ENCODE data around the gene MFN1.

MFN1 gene

DNA sequence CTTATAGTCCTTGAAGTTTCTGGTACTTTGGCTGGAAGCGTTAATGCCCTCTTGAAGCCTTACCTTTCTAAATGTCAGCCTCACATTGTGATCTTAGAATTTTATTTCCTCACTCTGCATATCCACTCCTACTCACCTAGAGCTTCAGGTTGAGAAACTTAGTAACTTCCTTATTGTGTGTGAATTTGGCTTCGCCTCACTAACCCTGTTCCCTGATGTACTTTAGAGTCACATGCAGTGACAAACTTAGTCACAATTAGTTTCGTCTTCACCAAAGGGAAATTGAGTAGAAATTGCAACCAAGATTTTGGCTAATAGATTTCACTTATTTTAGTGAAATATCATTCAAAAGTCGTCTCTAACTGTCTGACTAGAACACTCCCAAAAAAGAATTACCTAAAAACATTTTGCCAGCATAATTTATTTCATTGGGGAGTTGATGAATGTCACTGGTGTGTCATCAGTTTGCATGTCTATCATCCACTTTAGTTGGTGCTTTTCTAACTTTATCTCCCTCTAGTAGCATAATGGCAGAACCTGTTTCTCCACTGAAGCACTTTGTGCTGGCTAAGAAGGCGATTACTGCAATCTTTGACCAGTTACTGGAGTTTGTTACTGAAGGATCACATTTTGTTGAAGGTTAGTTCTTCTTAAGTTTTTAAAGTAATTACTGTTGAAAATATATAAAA, 960 bp downstream of the MFN1 start:
- DNase-seq: no peak

- no peak for DNase-seq
Observed at GRCh38 chr3:179355996-179356395, 8.5 kb downstream of the MFN1 start.

- DNase-seq: no peak
Observed at GRCh38 chr3:179363332-179363731, 15.8 kb downstream of the MFN1 start.

- DNase-seq: no peak
Observed at GRCh38 chr3:179369621-179370020, 22.1 kb downstream of the MFN1 start.

GRCh38 chr3:179373938-179374337, 26.4 kb downstream of the MFN1 start:
- no peak for DNase-seq

DNA sequence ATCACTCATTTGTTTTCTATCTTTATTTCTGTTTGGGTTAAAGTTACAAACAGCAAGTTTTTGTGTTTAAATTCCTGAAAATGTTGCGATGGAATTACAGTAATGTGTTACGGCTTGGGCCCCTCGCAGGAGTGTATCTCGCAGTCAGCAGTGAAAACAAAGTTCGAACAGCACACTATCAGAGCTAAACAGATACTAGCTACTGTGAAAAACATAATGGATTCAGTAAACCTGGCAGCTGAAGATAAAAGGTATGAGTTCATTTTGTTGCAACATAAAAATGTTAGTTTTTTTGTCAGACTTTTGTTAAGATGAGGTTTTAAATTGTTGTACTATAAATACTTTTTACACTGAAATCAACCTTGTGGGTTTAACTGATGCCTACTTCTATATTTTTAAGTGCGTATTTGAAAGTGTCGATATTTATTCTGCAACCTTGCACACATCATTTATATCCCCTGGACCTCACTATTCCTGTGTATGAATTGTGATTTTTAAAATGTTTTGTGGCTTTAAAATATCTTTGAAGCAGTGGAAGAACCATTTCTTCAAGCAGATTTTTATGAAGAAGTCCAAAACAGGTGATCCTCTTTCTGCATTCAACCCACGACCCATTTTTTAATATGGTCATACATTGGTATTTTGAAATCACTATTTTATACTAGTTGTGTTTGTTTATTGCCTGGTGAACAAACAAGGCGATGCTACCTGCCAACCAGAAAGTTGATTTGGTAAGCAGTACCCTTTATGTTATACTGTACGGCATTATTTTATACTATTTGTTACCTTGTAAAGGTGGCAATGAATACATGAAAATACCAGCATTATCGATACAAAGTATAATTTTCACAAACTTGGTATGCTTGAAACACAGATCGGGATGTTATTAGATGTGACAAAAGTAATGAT, 27.8 kb downstream of the MFN1 start:
- no peak for DNase-seq

DNA sequence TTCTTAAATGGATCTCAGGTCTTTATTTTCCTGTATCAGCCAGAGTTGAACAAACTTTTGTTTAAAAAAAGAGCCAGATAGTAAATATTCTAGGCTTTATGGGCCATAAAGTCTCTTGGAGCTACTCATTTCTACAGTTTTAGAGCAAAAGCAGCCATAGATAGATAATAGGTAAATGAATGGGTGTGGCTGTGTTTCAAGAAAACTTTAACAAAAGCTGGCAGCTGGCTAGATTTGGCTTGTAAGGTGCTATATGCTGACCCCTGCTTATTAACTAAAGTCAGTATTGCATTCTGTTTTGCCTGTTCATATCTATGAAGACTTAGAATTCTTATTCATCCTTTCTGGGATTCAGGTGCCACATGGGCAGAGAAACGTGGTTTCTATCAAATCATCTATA, 29.0 kb downstream of the MFN1 start:
- no peak for DNase-seq

GRCh38 chr3:179391906-179392305, 44.4 kb downstream of the MFN1 start:
- DNase-seq: no peak

- DNase-seq: no peak
Observed at GRCh38 chr3:179398574-179399231, 51.2 kb downstream of the MFN1 start.

DNA sequence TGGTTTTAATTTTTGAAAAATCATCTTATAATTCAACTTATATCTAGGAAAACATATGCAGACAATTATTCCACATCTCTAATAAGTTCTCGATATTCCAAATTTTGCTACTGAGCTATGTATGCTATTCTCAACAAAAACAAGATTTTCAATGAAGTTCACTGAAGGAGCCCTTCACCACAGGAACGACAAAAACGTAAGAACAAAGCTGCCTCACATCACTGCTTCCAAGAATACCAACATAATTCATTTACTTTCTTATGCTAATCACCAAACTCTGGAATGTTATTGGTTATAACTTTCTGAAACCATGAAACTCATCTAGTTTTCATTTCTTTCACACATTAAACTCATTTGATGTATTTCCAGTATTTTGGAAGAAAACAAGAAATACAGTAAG, 54.1 kb downstream of the MFN1 start:
- DNase-seq: no peak

- DNase-seq: no peak
Observed at GRCh38 chr3:179402963-179403362, 55.5 kb downstream of the MFN1 start.

- no peak for DNase-seq
Observed at GRCh38 chr3:179404307-179404706, 56.8 kb downstream of the MFN1 start.

DNA sequence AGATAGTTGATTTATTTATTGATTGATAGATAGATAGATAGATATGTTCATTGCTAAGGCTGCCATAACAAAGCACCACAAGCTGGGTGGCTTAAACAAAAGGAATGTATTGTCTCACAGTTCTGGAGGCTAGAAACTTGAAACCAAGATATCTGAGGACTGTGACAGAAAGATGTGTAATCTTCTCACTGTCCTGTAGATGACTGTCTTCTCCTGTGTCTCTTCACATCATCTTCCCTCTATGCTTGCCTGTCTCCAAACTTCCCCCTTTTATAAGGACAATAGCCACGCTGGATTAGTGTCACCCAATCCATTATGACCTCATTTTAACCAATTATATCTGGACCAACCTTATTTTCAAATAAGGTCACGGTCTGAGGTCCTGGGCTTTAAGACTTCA, 62.8 kb downstream of the MFN1 start:
- no peak for DNase-seq

DNA sequence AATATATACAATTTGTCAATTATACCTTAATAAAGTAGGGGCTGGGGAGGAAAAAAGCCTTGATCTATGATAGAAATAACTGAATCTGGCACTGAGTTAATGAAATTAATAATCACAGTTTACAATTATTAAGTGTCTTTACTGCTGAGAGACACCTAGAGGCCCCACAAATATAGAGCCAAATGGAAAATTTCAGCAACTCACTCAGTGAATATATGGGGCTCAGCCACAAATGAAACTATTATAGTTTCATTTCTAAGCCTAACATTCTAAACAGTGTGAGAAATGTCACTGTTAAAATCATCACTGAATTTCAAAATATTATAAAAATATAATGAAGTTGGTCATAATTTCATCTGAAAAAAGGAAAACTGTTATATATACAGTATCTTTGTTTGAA, 63.5 kb downstream of the MFN1 start:
- no peak for DNase-seq

- DNase-seq: no peak
Observed at GRCh38 chr3:179414804-179415203, 67.3 kb downstream of the MFN1 start.

GRCh38 chr3:179415377-179415776, 67.9 kb downstream of the MFN1 start:
- no peak for DNase-seq

GRCh38 chr3:179416681-179417080, 69.2 kb downstream of the MFN1 start:
- DNase-seq: no peak

GRCh38 chr3:179418610-179419009, 71.1 kb downstream of the MFN1 start:
- DNase-seq: no peak

- no peak for DNase-seq
Observed at GRCh38 chr3:179421500-179421899, 74.0 kb downstream of the MFN1 start.

DNA sequence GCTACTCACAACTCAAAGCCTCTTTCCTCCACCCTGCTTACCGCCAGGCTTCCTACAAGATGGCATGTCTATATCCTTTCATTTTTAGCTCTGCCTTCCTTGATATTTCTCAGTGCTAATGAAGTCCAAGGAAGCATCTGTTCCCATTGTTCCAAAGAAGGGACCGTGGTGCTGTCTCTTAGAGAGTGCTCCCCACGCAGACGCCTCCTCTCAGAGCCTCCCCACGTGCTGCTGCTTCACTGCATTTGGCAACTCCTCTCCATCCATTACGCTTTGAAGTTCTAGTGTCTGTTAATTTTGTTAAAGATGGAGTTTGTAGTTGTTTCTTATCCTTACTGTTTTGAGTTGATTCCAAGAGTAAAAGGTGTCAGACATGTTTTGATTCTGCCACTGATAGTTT, 77.6 kb downstream of the MFN1 start:
- DNase-seq: no peak

DNA sequence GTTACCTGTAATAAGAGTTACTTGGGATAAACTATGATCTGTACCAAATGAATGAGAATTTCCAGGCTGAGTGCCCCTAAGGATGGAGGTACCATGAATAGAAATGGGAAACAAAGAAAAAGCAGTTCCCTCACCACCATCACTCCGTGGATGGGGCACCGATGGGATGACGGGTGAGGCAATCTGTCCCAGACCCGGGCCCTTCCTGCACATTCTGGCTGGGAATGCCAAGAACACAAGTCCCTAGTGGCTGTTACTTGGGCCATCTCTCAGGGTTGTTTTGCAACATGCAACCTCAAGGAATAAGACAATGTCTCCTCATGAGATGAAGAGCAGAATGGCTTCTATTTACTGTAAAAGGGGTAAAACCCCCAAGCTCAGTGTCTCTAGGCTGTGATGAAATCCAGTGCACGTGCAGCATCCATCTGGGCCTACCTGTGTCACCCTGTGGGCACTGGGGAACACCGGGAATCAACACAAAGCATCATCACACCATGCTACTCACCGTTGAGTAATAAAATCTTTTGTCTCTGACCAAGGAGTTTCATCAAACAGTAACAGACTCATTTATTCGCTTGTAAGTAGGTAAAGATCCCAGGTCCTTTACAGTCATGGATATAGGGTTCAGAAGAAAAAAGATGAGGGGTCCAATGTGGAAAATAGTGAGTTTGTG, 81.5 kb downstream of the MFN1 start:
- no peak for DNase-seq

DNA sequence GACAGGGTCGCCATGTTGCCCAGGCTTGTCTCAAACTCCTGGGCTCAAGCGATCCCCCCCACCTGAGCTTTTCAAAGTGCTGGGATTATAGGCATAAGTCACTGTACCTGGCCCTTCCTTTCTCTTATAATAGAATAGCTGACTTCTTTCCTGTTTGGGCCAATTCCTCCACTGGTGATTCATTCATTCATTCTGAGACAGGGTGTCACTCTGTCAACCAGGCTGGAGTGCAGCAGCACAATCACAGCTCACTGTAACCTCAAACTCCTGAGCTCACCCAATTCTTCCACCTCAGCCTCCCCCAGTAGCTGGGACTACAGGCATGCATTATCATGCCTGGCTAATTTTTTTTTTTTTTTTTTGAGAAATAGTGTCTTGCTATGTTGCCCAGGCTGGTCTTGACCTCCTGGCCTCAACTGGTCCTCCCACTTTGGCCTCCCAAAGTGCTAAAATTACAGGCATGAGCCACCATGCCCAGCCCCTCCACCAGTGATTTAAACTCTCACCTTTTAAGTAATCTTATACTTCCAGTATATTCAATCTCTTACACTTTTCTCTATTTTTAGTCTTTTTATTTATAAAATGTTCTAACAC, 82.9 kb downstream of the MFN1 start:
- DNase-seq: no peak

DNA sequence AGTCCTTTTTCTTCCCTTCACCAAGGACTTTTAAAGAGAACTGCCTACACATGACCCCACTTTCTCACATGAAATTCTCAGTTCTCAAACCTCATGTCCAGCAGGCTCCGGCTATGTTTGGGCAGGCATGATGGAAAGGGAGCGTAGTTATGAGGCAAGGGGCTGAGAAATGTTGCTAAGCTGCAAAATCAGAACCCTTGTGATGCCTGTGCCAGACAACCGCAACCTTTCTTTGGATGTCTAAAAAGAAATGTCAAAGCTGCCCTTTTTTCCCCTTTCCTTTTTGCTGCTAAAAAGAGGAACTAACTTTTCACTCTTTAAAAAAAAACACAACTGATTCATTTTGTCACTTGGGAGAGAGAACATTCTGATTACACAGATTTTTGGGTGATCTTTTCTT, 84.5 kb downstream of the MFN1 start:
- no peak for DNase-seq

All from central memory CD4-positive, alpha-beta T cell (primary cell).